ENCODE measurements around the gene GALNTL6. TPM values are rescaled to one million over a fixed set of nuclear protein-coding genes. Genes with fewer than 3 reads are reported as not detected.

Gene GALNTL6
- total RNA-seq, 1 donor from 2014 or later, result 0.61 TPM

GRCh38 chr4:172220679-172221078 lies 407.5 kb downstream of the GALNTL6 start:
- Histone ChIP-seq H3K79me2 (ENCODE audit: insufficient read depth, low read length) (no peaks in the 10 kb centered on the region), H3K27ac (ENCODE audit: low read depth, low read length) (no peak overlapping the region), H3K4me3 (ENCODE audit: insufficient read depth, low read depth, low read length) (no peak overlapping the region), H3K9ac (ENCODE audit: low read length) (no peak overlapping the region), H3K27me3 (ENCODE audit: insufficient read depth, low read length) (no peaks in the 10 kb centered on the region), H3K36me3 (ENCODE audit: insufficient read depth, low read length) (no peaks in the 10 kb centered on the region), H2AFZ (ENCODE audit: low read depth, low read length) (no peak overlapping the region), H3K4me2 (ENCODE audit: low read length) (no peak overlapping the region), H3K4me1 (ENCODE audit: insufficient read depth, low read length) (no peaks in the 10 kb centered on the region), H3K9me3 (ENCODE audit: insufficient read depth, low read depth, low read length) (no peaks in the 10 kb centered on the region), H4K20me1 (ENCODE audit: insufficient read depth, low read length) (no peaks in the 10 kb centered on the region)
- no peak for TF ChIP-seq CTCF (IDR thresholded peaks at IDR 0.05; ENCODE audit: insufficient read depth, low read depth, low read length)
- H3K4me3 Mint-ChIP-seq (ENCODE audit: unreplicated experiment), result no peak overlapping the region
- H3K27me3 Mint-ChIP-seq (ENCODE audit: low read depth, unreplicated experiment), result no peaks in the 10 kb centered on the region
- no peaks in the 10 kb centered on the region for H3K4me1 Mint-ChIP-seq (ENCODE audit: low read depth, unreplicated experiment)
- DNase-seq (ENCODE audit: low read depth) (no peak), FAIRE-seq (no peak)
- H3K9me3 Mint-ChIP-seq (ENCODE audit: unreplicated experiment), result no peaks in the 10 kb centered on the region
- no peak overlapping the region for H3K27ac Mint-ChIP-seq (ENCODE audit: unreplicated experiment)
- no peaks in the 10 kb centered on the region for H3K36me3 Mint-ChIP-seq (ENCODE audit: low read depth, unreplicated experiment)

GRCh38 chr4:172225457-172225856 lies 412.3 kb downstream of the GALNTL6 start:
- Mint-ChIP-seq H3K27me3 (ENCODE audit: low read depth, unreplicated experiment) (no peaks in the 10 kb centered on the region), H3K9me3 (ENCODE audit: unreplicated experiment) (no peaks in the 10 kb centered on the region), H3K36me3 (ENCODE audit: low read depth, unreplicated experiment) (no peaks in the 10 kb centered on the region), H3K27ac (ENCODE audit: unreplicated experiment) (no peak overlapping the region), H3K4me1 (ENCODE audit: low read depth, unreplicated experiment) (no peaks in the 10 kb centered on the region), H3K4me3 (ENCODE audit: unreplicated experiment) (no peak overlapping the region)
- no peaks in the 10 kb centered on the region for H4K20me1 ChIP-seq (ENCODE audit: insufficient read depth, low read length)
- H3K9ac ChIP-seq (ENCODE audit: low read length), result no peak overlapping the region
- no peaks in the 10 kb centered on the region for H3K27me3 ChIP-seq (ENCODE audit: insufficient read depth, low read length)
- no peaks in the 10 kb centered on the region for H3K4me1 ChIP-seq (ENCODE audit: insufficient read depth, low read length)
- H3K9me3 ChIP-seq (ENCODE audit: insufficient read depth, low read depth, low read length), result no peaks in the 10 kb centered on the region
- no peak overlapping the region for H2AFZ ChIP-seq (ENCODE audit: low read depth, low read length)
- no peak overlapping the region for H3K27ac ChIP-seq (ENCODE audit: low read depth, low read length)
- H3K4me3 ChIP-seq (ENCODE audit: insufficient read depth, low read depth, low read length), result no peak overlapping the region
- FAIRE-seq, result no peak
- TF ChIP-seq EZH2 (IDR thresholded peaks at IDR 0.05; ENCODE audit: insufficient read depth, low read length), result no peak
- no peak for TF ChIP-seq CTCF (IDR thresholded peaks at IDR 0.05; ENCODE audit: insufficient read depth, low read depth, low read length)
- H3K79me2 ChIP-seq (ENCODE audit: insufficient read depth, low read length), result no peaks in the 10 kb centered on the region
- H3K4me2 ChIP-seq (ENCODE audit: low read length), result no peak overlapping the region
- no peak for DNase-seq (ENCODE audit: low read depth)
- H3K36me3 ChIP-seq (ENCODE audit: insufficient read depth, low read length), result no peaks in the 10 kb centered on the region

GRCh38 chr4:172232966-172233365 lies 419.8 kb downstream of the GALNTL6 start:
- Mint-ChIP-seq H3K9me3 (ENCODE audit: unreplicated experiment) (no peaks in the 10 kb centered on the region), H3K4me1 (ENCODE audit: low read depth, unreplicated experiment) (no peaks in the 10 kb centered on the region), H3K4me3 (ENCODE audit: unreplicated experiment) (no peak overlapping the region), H3K27ac (ENCODE audit: unreplicated experiment) (no peak overlapping the region), H3K36me3 (ENCODE audit: low read depth, unreplicated experiment) (no peaks in the 10 kb centered on the region), H3K27me3 (ENCODE audit: low read depth, unreplicated experiment) (no peaks in the 10 kb centered on the region)
- Histone ChIP-seq H3K4me3 (ENCODE audit: insufficient read depth, low read depth, low read length) (no peak overlapping the region), H3K4me2 (ENCODE audit: low read length) (no peak overlapping the region), H2AFZ (ENCODE audit: low read depth, low read length) (no peak overlapping the region), H4K20me1 (ENCODE audit: insufficient read depth, low read length) (no peaks in the 10 kb centered on the region), H3K9me3 (ENCODE audit: insufficient read depth, low read depth, low read length) (no peaks in the 10 kb centered on the region), H3K79me2 (ENCODE audit: insufficient read depth, low read length) (no peaks in the 10 kb centered on the region), H3K36me3 (ENCODE audit: insufficient read depth, low read length) (no peaks in the 10 kb centered on the region), H3K4me1 (ENCODE audit: insufficient read depth, low read length) (no peaks in the 10 kb centered on the region), H3K27ac (ENCODE audit: low read depth, low read length) (no peak overlapping the region), H3K9ac (ENCODE audit: low read length) (no peak overlapping the region), H3K27me3 (ENCODE audit: insufficient read depth, low read length) (no peaks in the 10 kb centered on the region)
- FAIRE-seq (no peak), DNase-seq (ENCODE audit: low read depth) (no peak)
- TF ChIP-seq EZH2 (IDR thresholded peaks at IDR 0.05; ENCODE audit: insufficient read depth, low read length) (no peak), CTCF (IDR thresholded peaks at IDR 0.05; ENCODE audit: insufficient read depth, low read depth, low read length) (no peak)
